ENCODE results near the gene PLEKHM3.

Gene PLEKHM3

DNA sequence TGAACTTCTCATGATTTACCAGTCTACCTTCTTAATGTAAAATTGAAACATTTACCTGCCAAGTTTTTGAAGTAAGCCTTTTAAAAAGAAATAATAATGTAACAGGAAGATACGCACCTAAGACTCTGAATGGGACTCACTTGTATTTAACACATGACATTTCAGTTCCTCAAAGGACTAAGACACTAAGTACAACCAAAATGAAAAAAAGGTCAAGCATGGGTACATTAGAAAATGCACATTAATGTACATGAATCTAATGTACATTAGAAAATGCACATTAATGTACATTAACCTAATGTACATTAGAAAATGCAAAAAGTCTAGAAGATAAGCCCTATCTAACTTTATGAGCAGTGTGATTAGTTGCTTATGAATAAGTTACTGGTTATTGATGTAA is 186.3 kb downstream of the PLEKHM3 start:
- H3K27ac ChIP-seq, result no peak overlapping the region
- no peak for DNase-seq
- no peak overlapping the region for H3K4me3 ChIP-seq (ENCODE audit: low read depth, low read length)
- no peak for TF ChIP-seq CTCF (IDR thresholded peaks at IDR 0.05; ENCODE audit: low read depth, low read length, missing control alignments)
- H3K36me3 ChIP-seq (replicated peaks), result no peaks in the 10 kb centered on the region
- no peaks in the 10 kb centered on the region for H3K27me3 ChIP-seq (replicated peaks)
- in situ Hi-C loops (cut with HindIII; ENCODE audit: low pct_ligation_motif_present, low sequenced_read_pairs), result no loop called here

- no peak for TF ChIP-seq CTCF (IDR thresholded peaks at IDR 0.05; ENCODE audit: low read depth, low read length, missing control alignments)
- in situ Hi-C loops (cut with HindIII; ENCODE audit: low pct_ligation_motif_present, low sequenced_read_pairs), result no loop called here
- no peak overlapping the region for H3K4me3 ChIP-seq (ENCODE audit: low read depth, low read length)
Observed at GRCh38 chr2:207836521-207837133, 188.7 kb downstream of the PLEKHM3 start.

DNA sequence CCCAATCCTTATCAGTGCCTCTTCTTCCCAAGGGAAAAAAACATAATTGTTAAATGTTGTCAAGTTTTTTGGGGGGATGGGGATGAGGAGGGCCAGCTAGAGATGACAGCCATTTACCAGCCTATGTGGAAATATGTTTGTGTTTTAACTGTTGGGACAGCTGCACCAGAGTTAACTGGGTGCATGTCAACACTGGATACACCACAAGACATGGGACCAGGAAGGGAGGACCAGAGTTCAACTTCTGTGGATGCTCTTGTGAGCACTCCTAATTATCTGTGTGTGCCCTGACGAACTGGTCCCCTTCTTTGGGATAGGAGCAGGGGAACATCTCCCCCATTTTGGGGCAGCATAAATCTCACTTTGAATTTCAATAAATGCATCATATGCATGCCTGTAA is 189.5 kb downstream of the PLEKHM3 start:
- H3K27me3 ChIP-seq (replicated peaks), result no peaks in the 10 kb centered on the region
- TF ChIP-seq CTCF (IDR thresholded peaks at IDR 0.05; ENCODE audit: low read depth, low read length, missing control alignments), result no peak
- in situ Hi-C loops (cut with HindIII; ENCODE audit: low pct_ligation_motif_present, low sequenced_read_pairs), result no loop called here
- no peak overlapping the region for H3K27ac ChIP-seq
- no peak for DNase-seq
- H3K4me3 ChIP-seq (ENCODE audit: low read depth, low read length), result no peak overlapping the region
- H3K36me3 ChIP-seq (replicated peaks), result no peaks in the 10 kb centered on the region

More at GRCh38 chr2:207836521-207837133, 188.7 kb downstream of the PLEKHM3 start:
- DNase-seq, result no peak
- H3K27me3 ChIP-seq (replicated peaks), result no peaks in the 10 kb centered on the region
- H3K36me3 ChIP-seq (replicated peaks), result no peaks in the 10 kb centered on the region
- no peak overlapping the region for H3K27ac ChIP-seq

DNA sequence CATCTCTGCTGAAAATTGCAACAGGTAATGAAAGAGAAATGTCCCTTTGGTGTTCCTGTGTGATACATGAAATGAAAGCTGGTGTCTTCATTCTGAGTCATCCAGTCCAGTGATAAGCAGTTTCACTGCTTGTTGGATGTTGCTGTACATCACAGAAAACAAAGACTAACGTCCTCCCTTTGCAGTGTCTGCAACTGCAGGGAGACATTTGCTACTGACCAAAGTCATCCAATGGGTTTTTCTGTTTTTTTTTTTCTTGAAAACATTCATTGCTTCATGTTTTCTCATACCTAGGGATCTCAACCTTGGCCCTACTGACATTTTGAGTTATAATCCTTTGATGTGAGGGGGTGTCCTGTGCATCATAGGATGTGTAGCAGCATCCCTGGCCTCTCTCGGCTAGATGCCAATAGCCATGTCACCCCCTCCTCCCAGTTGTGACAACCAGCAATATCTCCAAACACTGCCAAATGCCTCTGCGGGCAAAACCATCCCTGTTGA is 192.0 kb downstream of the PLEKHM3 start:
- Histone ChIP-seq H3K27ac (no peak overlapping the region), H3K36me3 (replicated peaks) (no peaks in the 10 kb centered on the region), H3K27me3 (replicated peaks) (no peaks in the 10 kb centered on the region), H3K4me3 (ENCODE audit: low read depth, low read length) (no peak overlapping the region)
- DNase-seq, result peak; percentile 27
- no peak for TF ChIP-seq CTCF (IDR thresholded peaks at IDR 0.05; ENCODE audit: low read depth, low read length, missing control alignments)
- in situ Hi-C loops (cut with HindIII; ENCODE audit: low pct_ligation_motif_present, low sequenced_read_pairs), result no loop called here

- Histone ChIP-seq H3K36me3 (replicated peaks) (no peaks in the 10 kb centered on the region), H3K27me3 (replicated peaks) (no peaks in the 10 kb centered on the region), H3K27ac (no peak overlapping the region), H3K4me3 (ENCODE audit: low read depth, low read length) (no peak overlapping the region)
- DNase-seq, result no peak
- in situ Hi-C loops (cut with HindIII; ENCODE audit: low pct_ligation_motif_present, low sequenced_read_pairs), result no loop called here
- no peak for TF ChIP-seq CTCF (IDR thresholded peaks at IDR 0.05; ENCODE audit: low read depth, low read length, missing control alignments)
Observed at GRCh38 chr2:207831584-207832248, 193.6 kb downstream of the PLEKHM3 start.

Data from brain microvascular endothelial cell (primary cell).